H9 (cell line): ENCODE results near the gene AMOT. TPM values are rescaled to one million over a fixed set of nuclear protein-coding genes. Genes with fewer than 3 reads are reported as not detected.

Experiments used
- DNase-seq: peaks from one replicate; pipeline ENCODE4 v3.0.0-alpha.2; 2017
- H2AFZ ChIP-seq: one replicate; pipeline ENCODE4 v1.6.1; 2013; ENCODE audit warnings: mild to moderate bottlenecking, low read length, control low read depth, moderate library complexity
- H2AK5ac ChIP-seq: 2 replicates; pipeline ENCODE4 v1.6.1; 2013; ENCODE audit warnings: low read length, control low read depth, mixed read lengths; ENCODE audit not compliant: insufficient read length
- H2BK120ac ChIP-seq: one replicate; pipeline ENCODE4 v1.6.1; 2013; ENCODE audit warnings: low read depth, mild to moderate bottlenecking, low read length, control low read depth, inconsistent platforms; ENCODE audit not compliant: poor library complexity, severe bottlenecking
- H2BK12ac ChIP-seq: 2 replicates; pipeline ENCODE4 v1.6.1; 2013; ENCODE audit warnings: low read length, control low read depth, mixed read lengths, low read depth; ENCODE audit not compliant: insufficient read length
- H2BK15ac ChIP-seq: 2 replicates; pipeline ENCODE4 v1.6.1; 2013; ENCODE audit warnings: low read depth, low read length, control low read depth
- H2BK20ac ChIP-seq: one replicate; pipeline ENCODE4 v1.6.1; 2013; ENCODE audit warnings: low read depth, mild to moderate bottlenecking, low read length, control low read depth, inconsistent platforms; ENCODE audit not compliant: poor library complexity, severe bottlenecking
- H2BK5ac ChIP-seq: 2 replicates; pipeline ENCODE4 v1.6.1; 2013; ENCODE audit warnings: low read length, control low read depth, mixed read lengths; ENCODE audit not compliant: insufficient read length
- H3K14ac ChIP-seq: 2 replicates; pipeline ENCODE4 v1.6.1; 2013; ENCODE audit warnings: low read length, control low read depth; ENCODE audit not compliant: insufficient read depth
- H3K18ac ChIP-seq: 2 replicates; pipeline ENCODE4 v1.6.1; 2013; ENCODE audit warnings: low read depth, mild to moderate bottlenecking, mixed read lengths, low read length, control low read depth; ENCODE audit not compliant: insufficient read length
- H3K23ac ChIP-seq: 2 replicates; pipeline ENCODE4 v1.6.1; 2013; ENCODE audit warnings: low read length, control low read depth, mixed read lengths, low read depth; ENCODE audit not compliant: insufficient read length
- H3K23me2 ChIP-seq: 2 replicates; pipeline ENCODE4 v1.6.1; 2013; ENCODE audit warnings: low read depth, mild to moderate bottlenecking, mixed read lengths, low read length, control low read depth; ENCODE audit not compliant: insufficient read length, poor library complexity, severe bottlenecking
- H3K27ac ChIP-seq: 2 replicates; pipeline ENCODE4 v1.5.1; 2013; ENCODE audit warnings: low read length, control low read depth, mixed read lengths, low read depth; ENCODE audit not compliant: insufficient read length
- H3K27me3 ChIP-seq: 2 replicates; pipeline ENCODE4 v1.6.1; 2013; ENCODE audit warnings: low read length, control low read depth, inconsistent platforms; ENCODE audit not compliant: insufficient read depth
- H3K4ac ChIP-seq: 2 replicates; pipeline ENCODE4 v1.6.1; 2013; ENCODE audit warnings: low read depth, mild to moderate bottlenecking, control low read depth, inconsistent platforms, low read length, moderate library complexity
- H3K4me1 ChIP-seq: 2 replicates; pipeline ENCODE4 v1.6.1; 2013; ENCODE audit warnings: low read length, control low read depth, inconsistent platforms; ENCODE audit not compliant: insufficient read depth
- H3K4me2 ChIP-seq: 2 replicates; pipeline ENCODE4 v1.6.1; 2013; ENCODE audit warnings: low read length, control low read depth, mixed read lengths; ENCODE audit not compliant: insufficient read length, insufficient read depth
- H3K56ac ChIP-seq: 2 replicates; pipeline ENCODE4 v1.6.1; 2013; ENCODE audit warnings: low read depth, mild to moderate bottlenecking, mixed read lengths, low read length, control low read depth; ENCODE audit not compliant: insufficient read length
- H3K79me1 ChIP-seq: 2 replicates; pipeline ENCODE4 v1.6.1; 2013; ENCODE audit warnings: low read depth, mild to moderate bottlenecking, moderate library complexity, low read length, control low read depth, inconsistent platforms; ENCODE audit not compliant: insufficient read depth, poor library complexity, severe bottlenecking
- H3K79me2 ChIP-seq: 2 replicates; pipeline ENCODE4 v1.6.1; 2013; ENCODE audit warnings: low read length, control low read depth, inconsistent platforms; ENCODE audit not compliant: insufficient read depth
- H3K9ac ChIP-seq: 2 replicates; pipeline ENCODE4 v1.6.1; 2013; ENCODE audit warnings: low read length, control low read depth, mixed read lengths; ENCODE audit not compliant: insufficient read length; ENCODE audit errors: extremely low read depth
- H3K9me3 ChIP-seq: one replicate; pipeline ENCODE4 v1.6.1; 2013; ENCODE audit warnings: low read depth, low read length, inconsistent platforms; ENCODE audit not compliant: control insufficient read depth
- H3T11ph ChIP-seq: one replicate; pipeline ENCODE4 v1.6.1; 2013; ENCODE audit warnings: mild to moderate bottlenecking, low read length, control low read depth, inconsistent platforms
- H4K20me1 ChIP-seq: one replicate; pipeline ENCODE4 v1.6.1; 2013; ENCODE audit not compliant: control insufficient read depth, insufficient read length, insufficient read depth
- H4K5ac ChIP-seq: 2 replicates; pipeline ENCODE4 v1.6.1; 2013; ENCODE audit warnings: low read depth, mild to moderate bottlenecking, mixed read lengths, low read length, control low read depth; ENCODE audit not compliant: insufficient read length
- H4K8ac ChIP-seq: replicated peaks from 2 replicates; pipeline ENCODE4 v1.6.1; 2013; ENCODE audit warnings: low read length, control low read depth, mixed read lengths, low read depth; ENCODE audit not compliant: insufficient read length
- H4K91ac ChIP-seq: 2 replicates; pipeline ENCODE4 v1.6.1; 2013; ENCODE audit warnings: low read depth, mild to moderate bottlenecking, moderate library complexity, mixed read lengths, low read length, control low read depth; ENCODE audit not compliant: insufficient read length
- H3K27ac Mint-ChIP-seq, 3 experiments: 2 replicates in 2 of 3; 3 replicates in 1 of 3; pipeline ENCODE4 v1.8.0; 2020 to 2021; ENCODE audit warnings: mixed read lengths in 3 of 3, mild to moderate bottlenecking in 1 of 3, moderate library complexity in 1 of 3
- H3K27me3 Mint-ChIP-seq: 2 replicates; pipeline ENCODE4 v1.8.0; 2021; ENCODE audit warnings: low read depth, mild to moderate bottlenecking, moderate library complexity, mixed read lengths
- H3K36me3 Mint-ChIP-seq, 3 experiments: 2 replicates in 2 of 3; 3 replicates in 1 of 3; pipeline ENCODE4 v1.8.0; 2020 to 2021; ENCODE audit warnings: low read depth in 3 of 3, mixed read lengths in 3 of 3; ENCODE audit not compliant: insufficient read depth in 1 of 3
- H3K4me1 Mint-ChIP-seq, 2 experiments: 2 replicates each; pipeline ENCODE4 v1.8.0; 2020; ENCODE audit warnings: mixed read lengths in 2 of 2
- H3K4me3 Mint-ChIP-seq, 2 experiments: 2 replicates in 1 of 2; 3 replicates in 1 of 2; pipeline ENCODE4 v1.8.0; 2020 to 2021; ENCODE audit warnings: mild to moderate bottlenecking in 2 of 2, mixed read lengths in 2 of 2, moderate library complexity in 1 of 2
- H3K9me3 Mint-ChIP-seq, 2 experiments: 2 replicates in 1 of 2; 3 replicates in 1 of 2; pipeline ENCODE4 v1.8.0; 2020; ENCODE audit warnings: mild to moderate bottlenecking in 2 of 2, mixed read lengths in 2 of 2, moderate library complexity in 1 of 2
- WGBS: extraction: QIAGEN DNeasy Blood & Tissue Kit; methylation state at CpG from one replicate; pipeline ENCODE4 v1.1.7; 2013; ENCODE audit warnings: missing lambda C conversion rate, low lambda C conversion rate, mixed read lengths; ENCODE audit not compliant: insufficient read length; ENCODE audit errors: extremely low coverage; 5-methylcytosine and 5-hydroxymethylcytosine counted together
- total RNA-seq: library from RNA; stranded (reverse); gene quantifications from 2 replicates; pipeline ENCODE4 v1.2.1, GENCODE V29; 2021
- TF ChIP-seq, protein P1 (sequence below): fragments of 200-600 bp; sonication (generic); conservative IDR thresholded peaks from 3 replicates; pipeline ENCODE4 v1.8.0; 2021; ENCODE audit warnings: antibody characterized with exemption, mild to moderate bottlenecking

The AMOT gene
- total RNA-seq, 1 experiment from 2014 or later: 17.6 TPM

DNA sequence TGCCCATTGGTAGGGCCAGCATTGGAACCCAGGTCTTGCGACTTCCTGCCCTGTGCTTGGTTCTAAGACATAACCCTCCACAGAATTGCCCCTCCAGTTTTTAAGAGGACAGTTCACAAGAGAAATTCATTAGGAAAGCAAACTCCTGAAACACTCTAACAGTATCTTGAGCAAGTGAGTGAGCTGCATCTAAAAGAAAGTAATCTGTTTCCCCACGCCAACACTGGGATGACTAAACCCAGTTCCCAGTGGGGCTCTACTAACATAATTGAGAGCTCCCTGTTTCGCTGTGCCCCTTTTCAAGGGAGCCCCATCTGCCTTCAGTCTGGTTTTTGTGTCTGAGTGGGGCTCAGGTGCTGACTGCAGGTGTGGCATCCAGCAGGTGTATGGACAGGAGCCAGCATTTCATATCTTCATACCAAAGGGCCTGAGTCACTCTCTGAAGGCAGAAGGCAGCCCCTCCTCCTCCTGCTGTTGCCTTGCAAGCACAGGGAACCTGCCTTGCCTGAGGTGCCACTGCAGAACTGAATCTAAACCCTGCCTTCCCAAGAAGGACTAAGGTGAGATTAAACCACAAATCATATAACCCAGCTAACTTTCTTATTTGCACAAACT, 8.0 kb downstream of the AMOT start:
- no peak overlapping the region for H2BK5ac ChIP-seq
- H3K9ac ChIP-seq: no peak overlapping the region
- no peak overlapping the region for H2BK12ac ChIP-seq
- no peak overlapping the region; a peak in 2 of 5 replicates for H3K4me3 Mint-ChIP-seq
- H4K20me1 ChIP-seq: peaks cover 2% of the 10 kb centered on the region
- H3K9me3 ChIP-seq: no peaks in the 10 kb centered on the region
- H3K27ac ChIP-seq: no peak overlapping the region
- peaks cover 7% of the 10 kb centered on the region; the same call in 1 of the 2 replicates for H3K4me1 ChIP-seq
- TF ChIP-seq, protein P1, sequence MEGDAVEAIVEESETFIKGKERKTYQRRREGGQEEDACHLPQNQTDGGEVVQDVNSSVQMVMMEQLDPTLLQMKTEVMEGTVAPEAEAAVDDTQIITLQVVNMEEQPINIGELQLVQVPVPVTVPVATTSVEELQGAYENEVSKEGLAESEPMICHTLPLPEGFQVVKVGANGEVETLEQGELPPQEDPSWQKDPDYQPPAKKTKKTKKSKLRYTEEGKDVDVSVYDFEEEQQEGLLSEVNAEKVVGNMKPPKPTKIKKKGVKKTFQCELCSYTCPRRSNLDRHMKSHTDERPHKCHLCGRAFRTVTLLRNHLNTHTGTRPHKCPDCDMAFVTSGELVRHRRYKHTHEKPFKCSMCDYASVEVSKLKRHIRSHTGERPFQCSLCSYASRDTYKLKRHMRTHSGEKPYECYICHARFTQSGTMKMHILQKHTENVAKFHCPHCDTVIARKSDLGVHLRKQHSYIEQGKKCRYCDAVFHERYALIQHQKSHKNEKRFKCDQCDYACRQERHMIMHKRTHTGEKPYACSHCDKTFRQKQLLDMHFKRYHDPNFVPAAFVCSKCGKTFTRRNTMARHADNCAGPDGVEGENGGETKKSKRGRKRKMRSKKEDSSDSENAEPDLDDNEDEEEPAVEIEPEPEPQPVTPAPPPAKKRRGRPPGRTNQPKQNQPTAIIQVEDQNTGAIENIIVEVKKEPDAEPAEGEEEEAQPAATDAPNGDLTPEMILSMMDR: no peak
- no peak overlapping the region for H4K5ac ChIP-seq
- peak; percentile 74 for DNase-seq
- no peak overlapping the region for H3K4ac ChIP-seq
- no peaks in the 10 kb centered on the region for H3K79me1 ChIP-seq
- H3K4me2 ChIP-seq: peak overlapping the region; percentile 1
- no peaks in the 10 kb centered on the region; the same call in 1 of the 2 replicates for H3K27me3 ChIP-seq
- no peaks in the 10 kb centered on the region for H3K9me3 Mint-ChIP-seq
- H2BK20ac ChIP-seq: no peak overlapping the region
- no CpG with 5 or more reads among the region's 3 CpGs for WGBS
- H2BK15ac ChIP-seq: no peak overlapping the region
- H3K4me1 Mint-ChIP-seq: peaks cover 39 to 41% of the 10 kb centered on the region in 2 experiments
- H3K36me3 Mint-ChIP-seq: no peaks in the 10 kb centered on the region; a peak in 1 of 7 replicates
- H3K27ac Mint-ChIP-seq: peak overlapping the region in 1 of 3 experiments; percentile 65; a peak in 3 of 7 replicates
- no peak overlapping the region for H4K91ac ChIP-seq
- H4K8ac ChIP-seq: no peak overlapping the region
- no peak overlapping the region for H3K23ac ChIP-seq
- no peak overlapping the region for H2AFZ ChIP-seq
- H3K23me2 ChIP-seq: no peaks in the 10 kb centered on the region
- H3K27me3 Mint-ChIP-seq: peaks cover 7% of the 10 kb centered on the region
- no peak overlapping the region for H3T11ph ChIP-seq
- H3K14ac ChIP-seq: no peak overlapping the region; the same call in 1 of the 2 replicates
- no peak overlapping the region for H2BK120ac ChIP-seq
- H3K18ac ChIP-seq: no peak overlapping the region
- H3K56ac ChIP-seq: no peak overlapping the region
- H2AK5ac ChIP-seq: no peak overlapping the region
- no peaks in the 10 kb centered on the region for H3K79me2 ChIP-seq
